Astrocyte (in vitro differentiated cells and primary cell): ENCODE results near the gene ATL1.

ENCODE experiments used
- EZH2 ChIP-seq: IDR thresholded peaks from 2 replicates; pipeline ENCODE4 v1.6.1; 2012; ENCODE audit warnings: mild to moderate bottlenecking, low read length, inconsistent platforms; ENCODE audit not compliant: insufficient read depth
- TF ChIP-seq, protein P1 (sequence below): IDR thresholded peaks from 2 replicates; pipeline ENCODE4 v1.5.1; 2011; ENCODE audit warnings: low read depth, mild to moderate bottlenecking, inconsistent platforms, low read length, moderate library complexity; ENCODE audit not compliant: insufficient read depth

DNA sequence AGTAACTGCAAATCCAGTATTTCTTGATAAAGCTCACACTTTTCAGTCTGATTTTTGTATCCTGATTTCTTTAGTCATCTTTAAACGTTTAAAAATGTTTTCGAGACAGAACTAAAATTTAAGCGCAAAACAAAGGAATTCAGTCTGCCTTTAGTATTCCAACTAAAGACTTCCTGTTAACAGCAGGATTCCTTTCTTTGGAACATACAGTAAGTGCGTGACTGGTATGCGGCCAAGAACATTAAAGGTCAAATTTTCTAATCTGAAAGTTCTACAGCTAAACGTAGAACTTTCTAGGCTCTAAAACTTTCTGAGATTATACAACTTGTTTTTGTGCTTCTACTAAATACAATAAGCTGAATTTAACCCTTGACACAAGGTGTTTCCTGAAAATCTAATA, 98.3 kb downstream of the ATL1 start:
- TF ChIP-seq, protein P1, sequence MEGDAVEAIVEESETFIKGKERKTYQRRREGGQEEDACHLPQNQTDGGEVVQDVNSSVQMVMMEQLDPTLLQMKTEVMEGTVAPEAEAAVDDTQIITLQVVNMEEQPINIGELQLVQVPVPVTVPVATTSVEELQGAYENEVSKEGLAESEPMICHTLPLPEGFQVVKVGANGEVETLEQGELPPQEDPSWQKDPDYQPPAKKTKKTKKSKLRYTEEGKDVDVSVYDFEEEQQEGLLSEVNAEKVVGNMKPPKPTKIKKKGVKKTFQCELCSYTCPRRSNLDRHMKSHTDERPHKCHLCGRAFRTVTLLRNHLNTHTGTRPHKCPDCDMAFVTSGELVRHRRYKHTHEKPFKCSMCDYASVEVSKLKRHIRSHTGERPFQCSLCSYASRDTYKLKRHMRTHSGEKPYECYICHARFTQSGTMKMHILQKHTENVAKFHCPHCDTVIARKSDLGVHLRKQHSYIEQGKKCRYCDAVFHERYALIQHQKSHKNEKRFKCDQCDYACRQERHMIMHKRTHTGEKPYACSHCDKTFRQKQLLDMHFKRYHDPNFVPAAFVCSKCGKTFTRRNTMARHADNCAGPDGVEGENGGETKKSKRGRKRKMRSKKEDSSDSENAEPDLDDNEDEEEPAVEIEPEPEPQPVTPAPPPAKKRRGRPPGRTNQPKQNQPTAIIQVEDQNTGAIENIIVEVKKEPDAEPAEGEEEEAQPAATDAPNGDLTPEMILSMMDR = no peak
- TF ChIP-seq EZH2 = no peak
